GM19452 (cell line): ENCODE results near the gene PLEKHA3.
A peak's percentile ranks its signal among the peaks of the same experiment; 100 is the strongest.

Experiments used
- ATAC-seq: cut with Tn5 transposase; IDR thresholded peaks from one replicate; pipeline ENCODE4 v1.9.1; 2021; ENCODE audit not compliant: unreplicated experiment

Gene PLEKHA3

GRCh38 chr2:178478439-178479274, 1.6 kb upstream of the PLEKHA3 start, which contains the start of gene FKBP7:
Gene FKBP7, minus strand, starts transcription at chr2:178478600. Its CDS starts 101 bp downstream, at chr2:178478499.
- peak; percentile 44 for ATAC-seq

- ATAC-seq, result no peak
Observed at GRCh38 chr2:178479275-178479616, 1.0 kb upstream of the PLEKHA3 start.

DNA sequence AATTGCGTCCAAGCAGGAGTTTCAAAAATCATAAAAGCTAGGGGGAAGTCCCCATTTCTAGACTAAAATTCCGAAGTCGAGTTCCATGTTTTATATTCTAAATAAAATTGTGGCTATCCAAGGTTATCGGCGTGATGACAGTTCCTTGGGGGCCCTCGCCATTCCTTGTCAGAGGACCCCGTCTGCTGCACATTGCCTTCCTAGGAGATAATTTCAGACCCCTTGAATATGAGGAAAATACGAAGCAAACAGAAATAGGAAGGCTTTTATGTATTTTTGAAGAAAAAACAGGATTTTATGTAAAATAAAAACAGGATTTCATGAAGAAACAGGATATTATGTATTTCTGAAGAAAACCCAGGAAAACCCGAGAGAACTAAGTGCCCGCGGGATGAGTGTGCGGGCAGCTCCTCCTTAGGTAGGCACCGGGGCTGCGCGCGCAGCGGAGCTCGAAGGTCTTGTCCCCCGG, 465 bp upstream of the PLEKHA3 start:
- no peak for ATAC-seq

DNA sequence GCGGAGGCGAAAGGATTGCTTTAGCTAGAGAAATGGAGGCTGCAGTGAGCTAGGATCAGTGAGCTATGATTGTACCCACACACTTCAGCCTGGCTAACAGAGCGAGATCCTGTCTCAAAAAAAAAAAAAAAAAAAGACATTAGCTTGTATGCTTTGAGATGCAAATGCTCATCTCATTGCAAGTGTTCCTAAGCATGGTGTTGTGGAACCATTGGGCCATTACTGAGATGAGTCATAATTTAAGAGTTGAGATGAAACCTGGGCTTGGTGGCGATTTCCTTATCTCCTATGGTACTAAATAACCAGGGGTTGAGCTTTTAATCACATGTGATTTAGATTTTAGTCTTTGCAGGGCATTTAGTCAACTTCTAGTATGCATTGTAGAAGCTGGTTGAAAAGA, 2.2 kb downstream of the PLEKHA3 start:
- ATAC-seq, result peak; percentile 34

GRCh38 chr2:178484245-178485041, 4.2 kb downstream of the PLEKHA3 start:
- ATAC-seq, result no peak

DNA sequence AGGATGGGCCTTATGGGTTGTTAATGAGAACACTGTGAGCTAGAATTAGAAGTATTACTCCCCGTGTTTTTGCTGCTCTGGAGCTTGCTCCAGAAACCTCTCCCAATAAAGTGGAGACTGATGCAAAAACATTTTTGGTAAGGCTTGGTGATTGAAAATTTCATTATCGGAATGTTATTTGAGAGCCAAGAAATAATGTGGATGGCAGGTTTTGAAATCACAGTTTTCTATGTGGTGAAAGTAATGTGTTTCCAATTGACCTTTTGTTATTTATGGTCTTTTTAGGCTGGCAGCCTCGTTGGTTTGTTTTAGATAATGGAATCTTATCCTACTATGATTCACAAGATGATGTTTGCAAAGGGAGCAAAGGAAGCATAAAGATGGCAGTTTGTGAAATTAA, 5.1 kb downstream of the PLEKHA3 start:
- no peak for ATAC-seq

DNA sequence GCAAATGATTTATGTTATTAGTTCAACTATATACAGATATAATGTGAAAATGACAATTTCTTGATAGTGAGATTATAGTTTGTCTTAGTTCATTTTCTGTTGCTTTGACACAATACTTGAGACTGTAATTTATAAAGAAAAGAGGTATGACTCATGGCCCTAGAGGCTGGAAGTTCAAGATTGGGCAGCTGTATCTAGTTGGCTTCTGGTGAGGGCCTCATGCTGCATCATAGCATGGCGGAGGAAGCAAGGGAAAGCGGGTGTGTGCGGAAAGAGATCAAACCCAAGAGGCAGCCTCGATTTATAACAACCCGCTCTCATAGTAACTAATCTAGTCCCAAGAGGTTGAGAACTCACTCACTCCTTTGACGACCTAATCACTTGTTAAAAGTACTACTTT, 11.4 kb downstream of the PLEKHA3 start:
- ATAC-seq, result no peak

GRCh38 chr2:178496049-178496448, 15.8 kb downstream of the PLEKHA3 start:
- no peak for ATAC-seq

DNA sequence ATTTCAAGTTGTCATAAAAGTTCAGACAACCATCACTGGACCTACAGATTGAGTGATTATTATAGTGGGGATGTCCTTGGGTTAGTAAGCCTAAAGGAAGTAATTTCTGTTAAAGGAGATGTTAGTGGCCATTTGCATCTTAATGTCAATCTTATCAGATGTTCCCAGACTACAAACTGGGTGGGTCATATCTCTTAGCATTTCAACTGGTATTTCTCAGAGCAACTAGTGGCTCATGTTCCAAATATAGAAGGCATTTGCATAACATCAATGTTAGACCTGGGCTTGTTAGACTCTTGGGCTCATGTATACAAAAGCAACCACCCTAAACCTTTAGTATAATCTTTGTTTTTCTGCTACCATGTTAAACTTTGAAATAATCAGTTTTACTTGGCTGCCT, 17.9 kb downstream of the PLEKHA3 start:
- ATAC-seq, result no peak

DNA sequence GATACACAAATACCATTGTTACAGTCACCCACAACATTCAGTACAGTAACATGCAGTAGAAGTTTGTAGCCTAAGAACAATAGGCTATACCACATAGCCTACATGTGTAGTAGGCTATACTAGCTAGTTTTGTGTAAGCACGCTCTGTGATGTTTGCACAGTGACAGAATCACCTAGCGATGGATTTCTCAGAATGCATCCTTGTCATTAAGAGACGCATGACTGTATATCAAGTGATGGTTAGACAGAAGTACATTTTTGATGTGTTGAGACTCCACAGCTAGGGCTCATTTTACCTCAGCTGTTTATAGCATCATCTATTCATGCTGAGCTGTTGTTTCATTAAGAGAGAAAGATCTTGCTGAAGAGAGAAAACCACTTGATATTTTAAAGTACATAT, 19.4 kb downstream of the PLEKHA3 start:
- no peak for ATAC-seq

GRCh38 chr2:178502751-178503150, 22.5 kb downstream of the PLEKHA3 start:
- no peak for ATAC-seq

GRCh38 chr2:178506101-178506500, 25.8 kb downstream of the PLEKHA3 start:
- ATAC-seq, result no peak

DNA sequence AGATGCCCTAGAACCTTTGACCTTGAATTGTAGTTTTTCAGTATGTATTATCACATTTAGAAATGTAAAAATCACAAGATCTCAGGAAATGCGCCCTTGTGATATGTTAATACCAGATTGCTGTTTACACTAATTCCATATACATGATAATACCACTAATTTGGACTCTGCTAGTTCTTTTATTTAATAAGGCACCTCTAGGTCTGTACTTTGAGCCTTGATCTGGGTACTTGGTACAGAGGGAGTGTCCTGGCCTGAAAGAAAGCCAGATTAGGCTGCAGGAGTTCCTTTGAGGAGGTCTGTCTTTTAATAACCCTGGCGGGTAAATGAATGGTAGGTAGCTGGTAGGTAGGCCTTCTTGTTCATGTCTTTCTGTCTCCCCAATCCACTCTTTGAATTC, 26.3 kb downstream of the PLEKHA3 start:
- ATAC-seq, result no peak

DNA sequence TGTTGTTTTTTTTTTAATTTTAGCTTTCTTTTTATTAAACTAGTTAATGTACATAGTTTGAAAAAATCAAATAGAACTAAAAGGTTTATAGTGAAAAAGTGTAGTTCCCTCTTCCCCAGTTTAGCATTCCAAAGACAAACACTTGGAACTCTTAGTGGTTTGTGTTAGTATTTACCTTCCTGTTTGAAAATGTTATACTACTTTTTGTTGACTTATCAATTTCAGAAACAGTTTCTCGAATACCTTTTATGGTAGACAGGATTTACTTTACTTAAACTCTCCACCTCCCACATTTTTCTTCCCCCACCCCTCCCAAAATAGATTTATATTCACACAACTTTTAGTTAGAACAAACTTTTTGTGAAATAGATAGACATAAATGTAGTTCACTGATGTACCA, 26.7 kb downstream of the PLEKHA3 start:
- ATAC-seq, result no peak

DNA sequence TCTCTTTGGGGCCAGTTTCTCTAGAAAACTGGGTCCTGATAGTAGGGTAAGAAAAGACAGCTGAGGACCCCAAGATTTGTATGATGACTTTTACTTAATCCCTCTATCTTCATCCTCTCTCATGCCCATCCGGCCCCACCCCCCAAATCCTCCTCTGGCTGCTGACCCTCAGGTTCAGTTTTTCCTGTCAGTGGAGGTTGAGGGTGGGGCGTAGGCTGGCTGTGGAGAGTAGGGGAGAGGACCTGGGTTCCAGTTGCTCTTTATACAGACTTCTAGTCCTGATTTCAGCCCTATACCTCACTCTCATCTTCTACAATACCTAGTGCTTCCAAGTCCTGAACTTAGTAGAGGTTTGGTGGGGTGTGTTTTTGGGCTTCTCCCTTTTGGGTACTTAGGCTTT, 28.4 kb downstream of the PLEKHA3 start:
- no peak for ATAC-seq

DNA sequence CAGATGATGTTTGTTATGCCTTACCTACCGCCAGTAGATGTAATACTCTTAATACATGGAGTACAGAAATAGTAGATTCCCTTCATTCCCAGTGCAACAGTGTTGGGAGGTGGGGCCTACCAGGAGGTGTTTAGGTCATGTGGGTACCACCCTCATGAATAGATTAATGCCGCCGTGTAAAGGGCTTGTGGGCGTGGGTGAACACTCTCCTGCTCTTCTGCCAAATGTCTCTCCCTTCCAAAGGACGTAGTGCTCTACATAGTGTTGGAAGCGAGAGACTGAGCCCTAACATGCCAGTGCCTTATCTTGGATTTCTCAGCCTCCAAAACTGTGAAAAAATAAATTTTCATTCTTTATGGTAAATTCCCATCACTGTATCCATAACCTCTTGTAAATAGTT, 30.1 kb downstream of the PLEKHA3 start:
- ATAC-seq, result no peak

- no peak for ATAC-seq
Observed at GRCh38 chr2:178512484-178512883, 32.2 kb downstream of the PLEKHA3 start.

DNA sequence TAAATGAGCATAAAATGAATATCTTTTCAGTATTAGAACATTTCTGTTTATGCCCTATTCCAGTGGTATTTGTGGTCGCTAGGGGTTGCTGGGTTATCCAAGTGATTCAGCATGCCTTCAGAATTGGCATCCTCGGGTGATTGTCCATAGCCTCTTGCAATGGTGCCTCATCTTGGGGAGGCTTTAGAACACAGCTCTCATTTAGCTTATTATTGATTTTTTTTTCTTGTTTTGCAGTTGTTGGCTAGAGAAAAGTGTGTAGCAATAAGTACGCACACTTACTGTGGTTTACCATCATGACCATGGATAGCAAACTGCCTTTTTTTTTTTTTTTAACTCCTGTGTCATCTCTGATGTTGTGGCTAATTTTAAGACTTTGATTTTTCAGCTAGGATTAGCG, 33.6 kb downstream of the PLEKHA3 start:
- ATAC-seq, result no peak

GRCh38 chr2:178514664-178515063, 34.4 kb downstream of the PLEKHA3 start:
- no peak for ATAC-seq

- ATAC-seq, result no peak
Observed at GRCh38 chr2:178517496-178517895, 37.2 kb downstream of the PLEKHA3 start.

DNA sequence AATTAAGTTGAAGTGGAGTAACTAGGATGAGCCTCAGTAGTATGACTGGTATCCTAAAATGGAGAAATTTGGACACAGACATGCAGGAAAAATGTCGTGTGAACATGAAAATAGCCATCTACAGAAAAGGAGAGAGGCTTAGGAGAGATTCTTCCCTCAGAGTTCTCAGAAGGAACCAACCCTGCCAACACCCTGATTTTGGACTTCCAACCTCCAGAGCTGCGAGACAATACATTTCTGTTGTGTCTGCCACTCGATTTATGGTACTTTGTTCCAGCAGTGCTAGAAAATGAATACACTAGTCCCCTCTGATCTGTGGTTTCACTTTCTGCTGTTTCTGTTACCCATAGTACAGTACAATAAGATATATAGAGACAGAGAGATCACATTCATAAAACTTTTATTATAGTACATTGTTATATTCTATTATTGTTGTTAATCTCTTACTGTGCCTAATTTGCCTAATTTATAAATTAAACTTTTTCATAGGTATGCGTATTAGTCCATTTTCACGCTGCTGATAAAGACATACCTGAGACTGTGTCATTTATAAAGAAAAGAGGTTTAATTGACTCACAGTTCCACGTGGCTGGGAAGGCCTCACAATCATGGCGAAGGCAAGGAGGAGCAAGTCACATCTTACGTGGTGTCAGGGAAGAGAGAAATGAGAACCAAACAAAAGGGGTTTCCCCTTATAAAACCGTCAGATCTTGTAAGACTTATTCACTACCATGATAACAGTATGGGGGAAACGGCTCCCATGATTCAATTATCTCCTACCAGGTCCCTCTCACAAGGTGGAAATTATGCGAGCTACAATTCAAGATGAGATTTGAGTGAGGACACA, 41.3 kb downstream of the PLEKHA3 start:
- no peak for ATAC-seq
